SK-N-SH treated with all-trans-retinoic acid at 6 μM for 48 hours (cell line): ENCODE data around the gene FNDC1.

Source experiments
- ISL1 ChIP-seq: fragments of 250-450 bp; sonication (Bioruptor Pico); IDR thresholded peaks from 2 replicates; pipeline ENCODE4 v2.1.2; 2022; ENCODE audit warnings: mild to moderate bottlenecking, moderate library complexity
- RARB ChIP-seq: fragments of 250-450 bp; sonication (Bioruptor Pico); IDR thresholded peaks from 2 replicates; pipeline ENCODE4 v1.8.0; 2021; ENCODE audit warnings: mild to moderate bottlenecking, moderate library complexity
- SNAI2 ChIP-seq: fragments of 250-450 bp; sonication (Bioruptor Pico); IDR thresholded peaks from 2 replicates; pipeline ENCODE4 v1.5.0; 2020; ENCODE audit warnings: mild to moderate bottlenecking, moderate library complexity

DNA sequence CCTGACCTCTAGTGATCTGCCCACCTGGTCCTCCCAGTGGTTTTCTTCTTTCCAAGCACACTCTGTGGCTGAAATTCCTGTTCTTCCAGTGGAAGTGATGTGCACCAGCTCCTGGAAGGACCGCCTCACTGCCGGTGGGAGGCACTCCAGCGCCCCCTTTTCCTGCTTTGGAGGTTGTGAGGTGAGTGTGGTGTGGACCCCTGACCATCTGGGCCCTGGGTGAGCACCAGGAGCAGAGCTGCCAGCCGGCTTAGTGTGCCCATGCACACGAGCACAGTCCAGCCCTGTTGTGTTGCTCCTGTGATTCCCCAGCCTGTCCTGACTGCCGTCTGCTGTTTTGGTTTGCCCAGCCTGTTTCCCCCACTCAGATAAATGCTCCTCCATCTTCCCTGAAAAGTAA lies 134.6 kb downstream of the FNDC1 start:
- TF ChIP-seq RARB (CRISPR knock-in tag) (no peak), SNAI2 (CRISPR knock-in tag) (no peak), ISL1 (no peak)
